ENCODE results near the gene FNBP1L. TPM values are rescaled to one million over a fixed set of nuclear protein-coding genes. Genes with fewer than 3 reads are reported as not detected.

The FNBP1L gene
- total and polyA plus RNA-seq, 3 donors from 2014 or later, result 21.9 to 54.4 (median 46.5) TPM

DNA sequence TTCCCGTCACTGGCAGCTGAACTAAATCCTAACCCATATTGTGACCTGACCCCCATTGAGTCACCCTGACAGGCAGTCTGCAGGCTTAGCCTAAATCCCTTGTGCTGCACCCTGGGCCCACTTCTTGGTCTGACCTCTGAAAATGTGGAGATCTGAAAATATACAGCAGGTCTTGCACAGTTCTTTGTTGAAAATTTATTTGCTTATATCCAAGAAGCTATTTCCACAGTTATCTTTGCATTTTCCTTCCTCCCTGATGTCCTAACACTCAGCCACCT lies 146.6 kb downstream of the FNBP1L start:
- TF ChIP-seq CTCF (IDR thresholded peaks at IDR 0.05) (no peak), POLR2A (IDR thresholded peaks at IDR 0.05) (no peak)
- H3K9me3 ChIP-seq, result no peaks in the 10 kb centered on the region
- no peaks in the 10 kb centered on the region for H3K27me3 ChIP-seq
- intact Hi-C loops (cut with DNase I; ENCODE audit: low total_unique reads), result no loop called here
- WGBS, 2 donors, result 84 to 100% methylated on average over 1 of the region's 1 CpG
- no peak overlapping the region for H3K4me3 ChIP-seq
- H3K27ac ChIP-seq, result no peak overlapping the region
- H3K36me3 ChIP-seq (ENCODE audit: low read depth, missing control alignments), result no peaks in the 10 kb centered on the region
- peaks cover 19% of the 10 kb centered on the region for H3K4me1 ChIP-seq
- no peak for DNase-seq

DNA sequence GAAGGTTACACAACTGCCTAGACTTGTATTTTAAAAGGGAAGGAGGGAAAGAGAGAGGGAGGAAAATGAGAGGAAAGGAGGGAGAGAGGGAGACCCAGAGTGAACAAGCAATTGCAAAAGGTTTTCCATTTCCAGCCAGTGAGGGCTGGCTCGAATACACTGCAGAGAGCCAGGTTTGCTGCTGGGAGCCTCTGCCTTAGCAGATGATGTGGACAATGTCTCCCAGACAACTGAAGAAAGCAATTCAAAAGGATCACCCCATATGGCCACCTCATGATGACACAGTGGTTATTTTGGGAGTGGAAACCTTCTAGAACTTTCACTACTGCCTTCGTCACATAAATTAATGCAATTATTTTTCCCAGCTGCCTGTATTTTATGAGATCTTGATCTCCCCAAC lies 147.3 kb downstream of the FNBP1L start:
- H3K4me3 ChIP-seq, result no peak overlapping the region
- no peaks in the 10 kb centered on the region for H3K9me3 ChIP-seq
- TF ChIP-seq CTCF (IDR thresholded peaks at IDR 0.05), result no peak
- no peak for TF ChIP-seq POLR2A (IDR thresholded peaks at IDR 0.05)
- peaks cover 26% of the 10 kb centered on the region for H3K4me1 ChIP-seq
- no peaks in the 10 kb centered on the region for H3K27me3 ChIP-seq
- no peak for DNase-seq
- no peaks in the 10 kb centered on the region for H3K36me3 ChIP-seq (ENCODE audit: low read depth, missing control alignments)
- WGBS, 2 donors, result 61 to 64% methylated on average over 2 of the region's 2 CpGs
- intact Hi-C loops (cut with DNase I; ENCODE audit: low total_unique reads), result no loop called here
- no peak overlapping the region for H3K27ac ChIP-seq

GRCh38 chr1:93595743-93596142 lies 147.8 kb downstream of the FNBP1L start:
- intact Hi-C loops (cut with DNase I; ENCODE audit: low total_unique reads), result no loop called here
- no peaks in the 10 kb centered on the region for H3K9me3 ChIP-seq
- H3K27ac ChIP-seq, result no peak overlapping the region
- WGBS, 2 donors, result 56 to 72% methylated on average over 4 of the region's 4 CpGs
- TF ChIP-seq POLR2A (IDR thresholded peaks at IDR 0.05) (no peak), CTCF (IDR thresholded peaks at IDR 0.05) (no peak)
- H3K4me3 ChIP-seq, result no peak overlapping the region
- no peak for DNase-seq
- H3K27me3 ChIP-seq, result no peaks in the 10 kb centered on the region
- no peaks in the 10 kb centered on the region for H3K36me3 ChIP-seq (ENCODE audit: low read depth, missing control alignments)
- H3K4me1 ChIP-seq, result peaks cover 31% of the 10 kb centered on the region

DNA sequence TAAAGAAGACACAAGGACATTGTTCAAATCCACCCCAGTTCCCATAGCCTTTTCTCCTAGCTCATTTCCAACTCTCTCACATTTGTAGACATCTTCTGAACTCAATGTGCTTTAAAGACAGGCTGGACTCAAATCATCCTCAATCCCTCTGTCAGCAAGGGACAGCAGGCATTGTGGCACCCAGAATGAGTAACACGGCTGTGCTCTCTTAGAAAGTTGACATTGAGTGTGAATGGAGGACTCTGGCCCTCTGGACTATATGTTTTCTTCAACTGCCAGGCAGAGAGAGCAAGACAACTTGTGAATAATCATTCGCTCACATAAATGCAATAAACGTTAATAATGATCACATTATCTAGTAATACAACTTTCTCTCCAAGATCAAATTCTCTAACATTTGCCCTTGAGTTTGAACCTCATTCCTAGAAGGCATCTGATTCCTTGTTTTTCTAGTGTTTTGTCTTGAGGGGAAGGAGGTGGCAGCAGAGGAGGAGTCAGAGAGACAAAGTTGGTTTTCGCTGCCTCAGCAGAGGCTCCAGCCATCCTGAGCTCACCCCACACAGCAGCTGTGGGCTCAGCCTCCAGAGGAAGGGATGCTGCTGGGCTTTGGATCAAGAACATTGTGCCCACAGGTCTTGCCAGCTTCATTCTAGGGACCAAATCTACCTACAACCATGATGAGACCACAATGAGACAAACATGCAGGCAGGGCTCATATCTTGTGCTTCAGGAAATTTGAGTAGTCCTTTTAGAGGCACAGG lies 148.6 kb downstream of the FNBP1L start:
- no peak overlapping the region for H3K27ac ChIP-seq

More for the DNA sequence above, 148.6 kb downstream of the FNBP1L start:
- intact Hi-C loops (cut with DNase I; ENCODE audit: low total_unique reads), result no loop called here
- H3K4me3 ChIP-seq, result no peak overlapping the region
- H3K27me3 ChIP-seq, result no peaks in the 10 kb centered on the region
- DNase-seq, result no peak
- peaks cover 33% of the 10 kb centered on the region for H3K4me1 ChIP-seq
- H3K9me3 ChIP-seq, result no peaks in the 10 kb centered on the region
- TF ChIP-seq CTCF (IDR thresholded peaks at IDR 0.05) (no peak), POLR2A (IDR thresholded peaks at IDR 0.05) (no peak)
- no peaks in the 10 kb centered on the region for H3K36me3 ChIP-seq (ENCODE audit: low read depth, missing control alignments)
- 82 to 85% methylated on average over 4 of the region's 4 CpGs for WGBS, 2 donors

Data from testis (tissue), 3 donors.